GM12878 (cell line): ENCODE results near the gene DYNLT4. TPM values are rescaled to one million over a fixed set of nuclear protein-coding genes. Genes with fewer than 3 reads are reported as not detected.

Experiments used
- ATAC-seq: fragments of 200-7000 bp; cut with Tn5 transposase; 3 replicates; pipeline ENCODE4 v1.9.1; 2020; ENCODE audit warnings: mild to moderate bottlenecking, moderate library complexity
- BruUV-seq: library from RNA; stranded (reverse); fragments of 400-500 nt; replicated peaks from 2 replicates; lab custom pipeline; 2021; lab: Mats Ljungman, UMichigan
- CTCF ChIA-PET: fragments of 300-600 bp; sonication (Branson Sonifier 250); formaldehyde crosslinking; extraction: SDS; loops from one replicate; lab custom pipeline; 2021; ENCODE audit warnings: inconsistent platforms; lab: Yijun Ruan, JAX
- POLR2A ChIA-PET: fragments of 350-600 bp; formaldehyde crosslinking; extraction: SDS; loops from one replicate; lab custom pipeline; 2021; ENCODE audit warnings: inconsistent platforms; lab: Charles Lee
- RAD21 ChIA-PET: fragments of 300-600 bp; sonication (Branson Sonifier 250); formaldehyde crosslinking; loops from one replicate; lab custom pipeline; 2023; ENCODE audit warnings: antibody characterized with exemption; ENCODE audit not compliant: unreplicated experiment; lab: Charles Lee
- SMC1A ChIA-PET: fragments of 300-600 bp; sonication (Branson Sonifier 250); formaldehyde crosslinking; loops from one replicate; lab custom pipeline; 2023; ENCODE audit not compliant: unreplicated experiment, uncharacterized antibody; lab: Charles Lee
- DNase-seq: peaks from one replicate; pipeline ENCODE4 v3.0.0-alpha.2; 2011; ENCODE audit warnings: low read depth, low spot score
- FAIRE-seq: peaks from 3 replicates; lab custom pipeline; 2011; peaks lifted over from hg19 to GRCh38; lab: Jason Lieb, UNC
- H2AFZ ChIP-seq: 2 replicates; pipeline ENCODE4 v1.6.0; 2011; ENCODE audit warnings: low read depth, low read length, control low read depth; ENCODE audit not compliant: control insufficient read depth
- H3K27ac ChIP-seq: 2 replicates; pipeline ENCODE4 v1.5.1; 2011; ENCODE audit warnings: control low read depth; ENCODE audit not compliant: control insufficient read depth, insufficient read depth
- H3K27me3 ChIP-seq, 2 experiments: replicated peaks in 1 of 2; 2 replicates each; pipeline versions ENCODE4 v1.6.0 to v1.6.1; 2011; ENCODE audit warnings: low read length in 1 of 2; ENCODE audit not compliant: control insufficient read depth in 2 of 2, insufficient read depth in 2 of 2
- H3K36me3 ChIP-seq, 2 experiments: 2 replicates each; pipeline ENCODE4 v1.5.1; 2011; ENCODE audit warnings: low read length in 1 of 2; ENCODE audit not compliant: control insufficient read depth in 2 of 2, insufficient read depth in 2 of 2
- H3K4me1 ChIP-seq: 2 replicates; pipeline ENCODE4 v1.6.1; 2011; ENCODE audit warnings: mild to moderate bottlenecking, low read length, moderate library complexity, mixed read lengths; ENCODE audit not compliant: control insufficient read depth, insufficient read depth
- H3K4me2 ChIP-seq: 2 replicates; pipeline ENCODE4 v1.6.0; 2011; ENCODE audit warnings: control low read depth; ENCODE audit not compliant: control insufficient read depth, insufficient read depth
- H3K4me3 ChIP-seq: fragments of 200-600 bp; sonication (generic); 2 replicates; pipeline ENCODE4 v1.5.1; 2016
- H3K79me2 ChIP-seq: 2 replicates; pipeline ENCODE4 v1.6.0; 2011; ENCODE audit warnings: low read length; ENCODE audit not compliant: control insufficient read depth, insufficient read depth
- H3K9ac ChIP-seq: 2 replicates; pipeline ENCODE4 v1.8.0; 2011; ENCODE audit warnings: low read length, control low read depth, mixed read lengths; ENCODE audit not compliant: control insufficient read depth, insufficient read depth
- H3K9me3 ChIP-seq: replicated peaks from 3 replicates; pipeline ENCODE4 v1.5.1; 2011; ENCODE audit warnings: mild to moderate bottlenecking, low read length; ENCODE audit not compliant: control insufficient read depth, insufficient read depth
- H4K20me1 ChIP-seq: 2 replicates; pipeline ENCODE4 v1.6.0; 2011; ENCODE audit not compliant: control insufficient read depth, insufficient read depth
- CBFB ChIP-seq: IDR thresholded peaks from 2 replicates; pipeline ENCODE4 v1.6.1; 2016; ENCODE audit warnings: antibody characterized with exemption, low read depth
- EP300 ChIP-seq, 2 experiments: fragments of 150-350 bp in 1 of 2; IDR thresholded peaks; 2 replicates each; pipeline ENCODE4 v1.6.1; 2011 to 2012; ENCODE audit warnings: low read depth in 2 of 2, low read length in 2 of 2, borderline replicate concordance in 1 of 2, improper control_type of control experiment in 1 of 2, inconsistent platforms in 1 of 2; ENCODE audit not compliant: control insufficient read depth in 1 of 2
- ETV6 ChIP-seq, 2 experiments: fragments of 450-650 bp in 1 of 2; IDR thresholded peaks in 1 of 2; conservative IDR thresholded peaks in 1 of 2; 2 replicates each; pipeline ENCODE4 v1.6.1; 2014; ENCODE audit warnings: antibody characterized with exemption in 1 of 2, borderline replicate concordance in 1 of 2, low read depth in 1 of 2, mild to moderate bottlenecking in 1 of 2, moderate library complexity in 1 of 2
- EZH2 ChIP-seq: IDR thresholded peaks from 2 replicates; pipeline ENCODE4 v1.6.1; 2012; ENCODE audit warnings: low read depth, mild to moderate bottlenecking, control low read depth, inconsistent platforms, low read length, borderline replicate concordance; ENCODE audit not compliant: control insufficient read depth
- FOS ChIP-seq: IDR thresholded peaks from 3 replicates; pipeline ENCODE4 v1.6.1; 2011; ENCODE audit warnings: borderline replicate concordance; ENCODE audit not compliant: insufficient read length; ENCODE audit errors: extremely low read depth
- KAT2A ChIP-seq: conservative IDR thresholded peaks from 2 replicates; pipeline ENCODE4 v1.6.1; 2011; ENCODE audit warnings: low read depth, low read length; ENCODE audit not compliant: control insufficient read depth
- KLF5 ChIP-seq: fragments of 450-650 bp; IDR thresholded peaks from 2 replicates; pipeline ENCODE4 v1.6.1; 2014; ENCODE audit warnings: mild to moderate bottlenecking; ENCODE audit not compliant: partially characterized antibody
- NBN ChIP-seq: fragments of 450-650 bp; IDR thresholded peaks from 2 replicates; pipeline ENCODE4 v1.6.1; 2016
- NR2C1 ChIP-seq: fragments of 450-650 bp; IDR thresholded peaks from 2 replicates; pipeline ENCODE4 v1.6.1; 2017; ENCODE audit warnings: antibody characterized with exemption, mild to moderate bottlenecking, moderate library complexity
- SP1 ChIP-seq: IDR thresholded peaks from one replicate; pipeline ENCODE4 v1.6.1; 2011; ENCODE audit warnings: low read depth, low read length
- SREBF2 ChIP-seq: IDR thresholded peaks from 2 replicates; pipeline ENCODE4 v1.6.1; 2012; ENCODE audit warnings: mild to moderate bottlenecking, low read length
- SRF ChIP-seq, 2 experiments: IDR thresholded peaks; 2 replicates each; pipeline ENCODE4 v1.6.1; 2011; ENCODE audit warnings: low read depth in 2 of 2, low read length in 2 of 2, mild to moderate bottlenecking in 1 of 2, moderate library complexity in 1 of 2
- WGBS: methylation state at CpG from one replicate; pipeline ENCODE4 v1.1.6; 2016; ENCODE audit warnings: low lambda C conversion rate; ENCODE audit not compliant: insufficient replicate concordance, insufficient coverage; ENCODE audit errors: missing lambda C conversion rate; 5-methylcytosine and 5-hydroxymethylcytosine counted together
- in situ Hi-C: fragments of 300-500 bp; cut with MboI; formaldehyde crosslinking; loops from 9 replicates; pipeline ENCODE4 v1.14.3; 2018; ENCODE audit warnings: mixed read lengths
- intact Hi-C: fragments of 100-400 bp; cut with micrococcal nuclease; formaldehyde crosslinking; loops from one replicate; pipeline ENCODE4 v1.14.2; 2022; ENCODE audit not compliant: unreplicated experiment
- polyA plus RNA-seq, 11 experiments: library from polyadenylated mRNA; depleted of rRNA in 4 of 11; unstranded in 6 of 11; stranded (reverse) in 5 of 11; fragments of >200 nt; fragmentation: Nextera tagmentation in 4 of 11; fragmentation: Illumina TruSeq in 1 of 11; extraction: Ambion mirVana in 4 of 11; extraction: Trizol in 1 of 11; gene quantifications; 1 replicate in 1 of 11; 2 replicates in 10 of 11; pipeline versions ENCODE4 v1.2.1 to v1.2.3, GENCODE V29; 2011 to 2016; ENCODE audit warnings: inconsistent platforms in 2 of 11, missing spikeins in 2 of 11, low read depth in 1 of 11
- total RNA-seq, 4 experiments: library from RNA; depleted of rRNA in 3 of 4; stranded (reverse); fragments of >200 nt in 3 of 4; fragmentation: Illumina TruSeq in 1 of 4; extraction: Trizol in 1 of 4; gene quantifications; 2 replicates each; pipeline versions ENCODE4 v1.2.1 to v1.2.3, GENCODE V29; 2013 to 2021
- TF ChIP-seq, protein P1 (sequence below): fragments of 450-650 bp; IDR thresholded peaks from 2 replicates; pipeline ENCODE4 v1.6.1; 2017; ENCODE audit warnings: mild to moderate bottlenecking, low read depth, inconsistent platforms; ENCODE audit not compliant: poor library complexity, severe bottlenecking
- TF ChIP-seq, protein P2 (sequence below): fragments of 450-650 bp; IDR thresholded peaks from 2 replicates; pipeline ENCODE4 v1.6.1; 2017; ENCODE audit warnings: mild to moderate bottlenecking, moderate library complexity
- TF ChIP-seq, protein P3 (sequence below): IDR thresholded peaks from 2 replicates; pipeline ENCODE4 v1.6.1; 2012; ENCODE audit warnings: low read depth, low read length, improper control_type of control experiment
- TF ChIP-seq, protein P4 (sequence below): fragments of 450-650 bp; conservative IDR thresholded peaks from 2 replicates; pipeline ENCODE4 v1.6.1; 2017; ENCODE audit warnings: mild to moderate bottlenecking, moderate library complexity

The DYNLT4 gene
- total and polyA plus RNA-seq, 10 of the 15 experiments (the other 5 are each of a cell fraction or from before 2014, with no cell fraction given) = 0.23 to 0.28 TPM; not detected in 8

DNA sequence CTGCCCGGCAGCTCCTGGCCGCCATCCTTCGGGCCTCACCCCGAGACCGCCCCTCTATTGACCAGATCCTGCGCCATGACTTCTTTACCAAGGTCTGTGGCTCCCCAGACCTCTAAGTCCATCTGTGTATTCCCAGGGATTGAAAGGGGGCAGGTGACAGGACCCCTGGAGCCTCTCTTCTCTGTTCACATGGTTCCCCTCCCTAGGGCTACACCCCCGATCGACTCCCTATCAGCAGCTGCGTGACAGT, 4.2 kb downstream of the DYNLT4 start:
- Histone ChIP-seq H3K9me3 (no peaks in the 10 kb centered on the region), H3K9ac (no peak overlapping the region), H3K79me2 (peaks cover 21% of the 10 kb centered on the region), H3K36me3 (peaks cover 6 to 9% of the 10 kb centered on the region in 2 experiments), H3K4me1 (peaks cover 30% of the 10 kb centered on the region), H3K4me2 (no peak overlapping the region; the same call in 1 of the 2 replicates), H3K27ac (no peak overlapping the region), H3K27me3 (no peaks in the 10 kb centered on the region), H3K4me3 (no peak overlapping the region), H2AFZ (no peak overlapping the region), H4K20me1 (no peaks in the 10 kb centered on the region)
- ATAC-seq = no peak
- no peak for DNase-seq
- intact Hi-C loops (no loop called here), in situ Hi-C loops (no loop called here)
- ChIA-PET POLR2A (interaction anchor here (1.2 to 6.9 kb wide), 4 partner anchors 11 to 81 kb away, joined by 3 to 56 read pairs (median 4); no protein-coding TSS in a partner anchor), CTCF (no interaction called here), RAD21 (no interaction called here), SMC1A (no interaction called here)
- 93% methylated on average over 9 of the region's 9 CpGs for WGBS
- FAIRE-seq = no peak
- no TSS peak for BruUV-seq
- TF ChIP-seq NBN (no peak), ETV6 (conservative IDR thresholded peaks at IDR 0.05 in 1 of 2, IDR thresholded peaks at IDR 0.05 in 1 of 2; ENCODE audit: borderline replicate concordance in 1 of 2, low read depth in 1 of 2) (no peak), SREBF2 (no peak), KAT2A (no peak), SP1 (no peak), SRF (IDR thresholded peaks at IDR 0.05; ENCODE audit: low read depth in 2 of 2, low read length in 2 of 2) (no peak), CBFB (no peak), EZH2 (no peak), NR2C1 (no peak), KLF5 (no peak), FOS (no peak), EP300 (IDR thresholded peaks at IDR 0.05; ENCODE audit: borderline replicate concordance in 1 of 2, control insufficient read depth in 1 of 2, low read depth in 2 of 2, low read length in 2 of 2) (no peak)
- TF ChIP-seq, protein P1, sequence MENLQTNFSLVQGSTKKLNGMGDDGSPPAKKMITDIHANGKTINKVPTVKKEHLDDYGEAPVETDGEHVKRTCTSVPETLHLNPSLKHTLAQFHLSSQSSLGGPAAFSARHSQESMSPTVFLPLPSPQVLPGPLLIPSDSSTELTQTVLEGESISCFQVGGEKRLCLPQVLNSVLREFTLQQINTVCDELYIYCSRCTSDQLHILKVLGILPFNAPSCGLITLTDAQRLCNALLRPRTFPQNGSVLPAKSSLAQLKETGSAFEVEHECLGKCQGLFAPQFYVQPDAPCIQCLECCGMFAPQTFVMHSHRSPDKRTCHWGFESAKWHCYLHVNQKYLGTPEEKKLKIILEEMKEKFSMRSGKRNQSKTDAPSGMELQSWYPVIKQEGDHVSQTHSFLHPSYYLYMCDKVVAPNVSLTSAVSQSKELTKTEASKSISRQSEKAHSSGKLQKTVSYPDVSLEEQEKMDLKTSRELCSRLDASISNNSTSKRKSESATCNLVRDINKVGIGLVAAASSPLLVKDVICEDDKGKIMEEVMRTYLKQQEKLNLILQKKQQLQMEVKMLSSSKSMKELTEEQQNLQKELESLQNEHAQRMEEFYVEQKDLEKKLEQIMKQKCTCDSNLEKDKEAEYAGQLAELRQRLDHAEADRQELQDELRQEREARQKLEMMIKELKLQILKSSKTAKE = no peak
- TF ChIP-seq, protein P2, sequence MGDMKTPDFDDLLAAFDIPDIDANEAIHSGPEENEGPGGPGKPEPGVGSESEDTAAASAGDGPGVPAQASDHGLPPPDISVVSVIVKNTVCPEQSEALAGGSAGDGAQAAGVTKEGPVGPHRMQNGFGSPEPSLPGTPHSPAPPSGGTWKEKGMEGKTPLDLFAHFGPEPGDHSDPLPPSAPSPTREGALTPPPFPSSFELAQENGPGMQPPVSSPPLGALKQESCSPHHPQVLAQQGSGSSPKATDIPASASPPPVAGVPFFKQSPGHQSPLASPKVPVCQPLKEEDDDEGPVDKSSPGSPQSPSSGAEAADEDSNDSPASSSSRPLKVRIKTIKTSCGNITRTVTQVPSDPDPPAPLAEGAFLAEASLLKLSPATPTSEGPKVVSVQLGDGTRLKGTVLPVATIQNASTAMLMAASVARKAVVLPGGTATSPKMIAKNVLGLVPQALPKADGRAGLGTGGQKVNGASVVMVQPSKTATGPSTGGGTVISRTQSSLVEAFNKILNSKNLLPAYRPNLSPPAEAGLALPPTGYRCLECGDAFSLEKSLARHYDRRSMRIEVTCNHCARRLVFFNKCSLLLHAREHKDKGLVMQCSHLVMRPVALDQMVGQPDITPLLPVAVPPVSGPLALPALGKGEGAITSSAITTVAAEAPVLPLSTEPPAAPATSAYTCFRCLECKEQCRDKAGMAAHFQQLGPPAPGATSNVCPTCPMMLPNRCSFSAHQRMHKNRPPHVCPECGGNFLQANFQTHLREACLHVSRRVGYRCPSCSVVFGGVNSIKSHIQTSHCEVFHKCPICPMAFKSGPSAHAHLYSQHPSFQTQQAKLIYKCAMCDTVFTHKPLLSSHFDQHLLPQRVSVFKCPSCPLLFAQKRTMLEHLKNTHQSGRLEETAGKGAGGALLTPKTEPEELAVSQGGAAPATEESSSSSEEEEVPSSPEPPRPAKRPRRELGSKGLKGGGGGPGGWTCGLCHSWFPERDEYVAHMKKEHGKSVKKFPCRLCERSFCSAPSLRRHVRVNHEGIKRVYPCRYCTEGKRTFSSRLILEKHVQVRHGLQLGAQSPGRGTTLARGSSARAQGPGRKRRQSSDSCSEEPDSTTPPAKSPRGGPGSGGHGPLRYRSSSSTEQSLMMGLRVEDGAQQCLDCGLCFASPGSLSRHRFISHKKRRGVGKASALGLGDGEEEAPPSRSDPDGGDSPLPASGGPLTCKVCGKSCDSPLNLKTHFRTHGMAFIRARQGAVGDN = no peak
- TF ChIP-seq, protein P3, sequence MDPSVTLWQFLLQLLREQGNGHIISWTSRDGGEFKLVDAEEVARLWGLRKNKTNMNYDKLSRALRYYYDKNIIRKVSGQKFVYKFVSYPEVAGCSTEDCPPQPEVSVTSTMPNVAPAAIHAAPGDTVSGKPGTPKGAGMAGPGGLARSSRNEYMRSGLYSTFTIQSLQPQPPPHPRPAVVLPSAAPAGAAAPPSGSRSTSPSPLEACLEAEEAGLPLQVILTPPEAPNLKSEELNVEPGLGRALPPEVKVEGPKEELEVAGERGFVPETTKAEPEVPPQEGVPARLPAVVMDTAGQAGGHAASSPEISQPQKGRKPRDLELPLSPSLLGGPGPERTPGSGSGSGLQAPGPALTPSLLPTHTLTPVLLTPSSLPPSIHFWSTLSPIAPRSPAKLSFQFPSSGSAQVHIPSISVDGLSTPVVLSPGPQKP = no peak
- TF ChIP-seq, protein P4, sequence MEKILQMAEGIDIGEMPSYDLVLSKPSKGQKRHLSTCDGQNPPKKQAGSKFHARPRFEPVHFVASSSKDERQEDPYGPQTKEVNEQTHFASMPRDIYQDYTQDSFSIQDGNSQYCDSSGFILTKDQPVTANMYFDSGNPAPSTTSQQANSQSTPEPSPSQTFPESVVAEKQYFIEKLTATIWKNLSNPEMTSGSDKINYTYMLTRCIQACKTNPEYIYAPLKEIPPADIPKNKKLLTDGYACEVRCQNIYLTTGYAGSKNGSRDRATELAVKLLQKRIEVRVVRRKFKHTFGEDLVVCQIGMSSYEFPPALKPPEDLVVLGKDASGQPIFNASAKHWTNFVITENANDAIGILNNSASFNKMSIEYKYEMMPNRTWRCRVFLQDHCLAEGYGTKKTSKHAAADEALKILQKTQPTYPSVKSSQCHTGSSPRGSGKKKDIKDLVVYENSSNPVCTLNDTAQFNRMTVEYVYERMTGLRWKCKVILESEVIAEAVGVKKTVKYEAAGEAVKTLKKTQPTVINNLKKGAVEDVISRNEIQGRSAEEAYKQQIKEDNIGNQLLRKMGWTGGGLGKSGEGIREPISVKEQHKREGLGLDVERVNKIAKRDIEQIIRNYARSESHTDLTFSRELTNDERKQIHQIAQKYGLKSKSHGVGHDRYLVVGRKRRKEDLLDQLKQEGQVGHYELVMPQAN = no peak
